CD4-positive, alpha-beta T cell treated with Interleukin-15 for 4 hours (primary cell): ENCODE results near the gene HOXB5.

Source experiments
- DNase-seq: peaks from one replicate; pipeline ENCODE4 v3.0.0-alpha.2; 2020; ENCODE audit warnings: low spot score

The HOXB5 gene

DNA sequence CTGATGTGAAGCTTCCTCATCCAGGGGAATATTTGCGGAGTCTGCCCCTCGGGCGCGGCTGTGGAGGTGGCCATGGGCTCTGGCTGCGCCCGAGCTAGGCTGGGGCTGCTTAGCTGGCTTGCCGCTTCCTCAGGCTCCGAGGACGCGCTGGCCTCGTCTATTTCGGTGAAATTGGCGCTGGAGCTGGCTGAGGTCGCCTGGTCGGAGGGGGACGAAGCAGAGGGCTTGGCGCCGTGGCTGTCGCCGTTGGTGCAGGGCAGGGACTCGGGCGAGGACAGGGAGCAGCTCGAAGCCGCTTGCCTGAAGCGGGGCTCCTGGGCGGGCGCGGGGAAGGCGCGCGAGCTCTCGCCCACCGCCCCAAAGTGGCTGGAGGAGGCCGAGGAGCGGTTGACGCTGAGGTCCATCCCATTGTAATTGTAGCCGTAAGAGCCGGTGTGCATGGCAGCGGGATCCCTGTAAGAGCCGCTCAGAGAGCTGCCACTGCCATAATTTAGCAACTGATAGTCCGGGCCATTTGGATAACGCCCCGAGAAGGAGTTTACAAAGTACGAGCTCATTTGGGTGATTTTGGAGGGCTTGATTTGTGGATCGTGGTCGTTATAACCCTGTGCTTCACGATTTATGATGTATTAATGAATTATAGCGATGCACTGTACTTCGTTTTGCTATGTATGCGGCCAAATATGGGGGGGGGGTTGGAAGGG is at the start of gene HOXB5:
Gene HOXB5, minus strand, starts transcription at position 654 of the 704 bp plus-strand sequence. Its CDS starts 97 bp downstream, at position 557.
- DNase-seq = no peak

DNA sequence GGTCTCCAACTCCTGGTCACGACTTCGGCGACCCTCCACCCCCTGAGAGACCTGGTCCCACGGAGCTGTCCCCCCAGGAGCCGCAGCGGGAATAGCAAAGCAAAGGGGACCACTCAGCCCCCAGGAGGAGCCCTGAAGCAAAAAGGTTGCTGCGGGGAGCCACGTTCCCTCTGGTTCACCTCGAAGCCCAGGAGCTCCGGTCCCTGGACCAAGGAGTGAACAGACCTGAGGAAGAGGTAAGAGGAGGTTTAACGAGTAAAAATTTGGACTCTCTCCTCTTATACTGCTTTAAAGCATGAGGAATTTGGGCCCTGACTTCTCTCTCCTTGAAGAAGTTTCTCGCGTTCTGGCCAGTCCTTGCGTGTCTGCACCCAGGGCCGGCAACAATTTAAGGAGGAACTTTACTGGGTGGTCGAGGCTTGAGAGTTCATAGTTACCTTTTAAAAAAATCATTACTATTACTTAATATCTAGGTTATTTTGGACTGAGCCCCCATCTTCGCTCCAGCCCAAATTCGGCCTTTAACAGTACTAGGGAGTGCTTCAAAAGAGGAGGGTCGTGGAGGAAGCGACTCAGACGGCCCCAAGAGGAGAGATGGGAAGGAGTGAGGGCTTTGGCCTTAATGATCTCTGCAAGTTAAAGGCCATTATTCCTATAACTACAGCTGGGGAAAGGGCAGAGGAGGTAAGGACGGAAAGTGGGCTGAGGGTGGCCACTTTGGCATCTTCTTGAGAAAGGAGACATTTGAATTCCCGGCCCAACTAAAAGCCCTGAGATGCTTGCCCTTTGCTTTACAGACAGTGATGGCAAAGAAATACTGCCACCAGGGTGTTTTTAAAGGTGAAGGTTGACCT is 49.5 kb upstream of the HOXB5 start:
- no peak for DNase-seq

DNA sequence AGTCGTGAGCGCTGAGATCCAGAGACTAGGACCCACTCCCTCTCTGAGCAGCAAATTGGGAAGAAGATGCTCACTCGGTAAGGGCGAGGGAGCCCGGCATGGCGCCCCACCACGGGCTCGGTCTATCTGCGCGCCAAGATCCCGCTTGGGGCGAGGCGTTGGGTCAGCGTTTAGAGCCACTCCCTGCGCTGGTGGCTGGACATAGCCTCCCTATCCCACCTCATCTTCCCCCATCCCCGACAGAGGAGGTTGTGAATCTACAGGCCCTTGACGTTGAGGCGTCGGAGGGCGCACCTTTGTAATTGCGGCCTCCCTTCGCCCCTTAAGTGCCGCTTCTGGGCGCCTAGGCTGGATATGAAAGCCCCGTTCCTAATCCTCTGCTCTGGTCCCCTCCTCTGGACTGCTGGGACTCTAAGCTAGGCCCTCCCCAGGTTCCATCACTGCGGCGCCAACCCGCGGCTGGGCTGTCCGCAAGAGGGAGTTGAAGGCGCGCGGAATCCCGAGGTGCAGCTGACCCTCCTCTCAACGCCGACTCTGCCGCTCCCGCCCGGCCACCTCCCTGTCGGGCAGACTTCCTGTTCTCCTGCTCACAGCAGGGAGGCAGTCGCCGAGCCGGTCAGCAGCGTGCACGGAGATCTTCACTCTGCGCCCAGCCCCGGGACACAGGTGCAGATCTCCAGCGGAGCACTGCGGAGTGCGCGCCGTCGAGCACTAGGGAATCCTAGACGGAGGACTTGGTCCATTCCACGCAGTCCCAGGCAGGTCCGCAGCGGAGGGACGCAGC is 48.7 kb upstream of the HOXB5 start:
- no peak for DNase-seq

DNA sequence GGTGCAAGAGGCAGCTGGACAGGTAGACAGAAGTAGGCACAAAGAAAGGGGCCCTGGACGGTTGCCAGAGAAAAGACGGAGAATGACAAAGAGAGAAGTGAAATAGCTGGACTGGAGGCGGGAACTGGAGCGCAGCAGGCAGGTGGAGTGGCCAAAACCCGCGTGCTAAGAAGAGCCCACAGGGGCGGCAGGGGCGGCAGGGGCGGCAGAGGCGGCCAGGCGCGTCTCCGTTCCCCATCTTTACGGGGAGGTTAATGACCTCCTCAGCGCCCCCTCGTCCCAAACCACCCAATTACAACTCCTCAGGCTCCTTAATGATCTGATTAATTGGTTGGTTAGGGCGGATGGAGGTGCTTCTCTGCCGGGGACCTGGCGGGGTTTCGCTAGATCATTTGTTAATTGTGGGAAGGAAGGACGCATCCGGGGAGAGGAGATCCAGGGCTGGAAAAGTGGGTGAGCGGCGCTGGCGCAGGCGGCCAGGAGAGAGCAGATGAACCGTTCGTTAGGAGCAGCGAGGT is 48.0 kb upstream of the HOXB5 start:
- DNase-seq = no peak

DNA sequence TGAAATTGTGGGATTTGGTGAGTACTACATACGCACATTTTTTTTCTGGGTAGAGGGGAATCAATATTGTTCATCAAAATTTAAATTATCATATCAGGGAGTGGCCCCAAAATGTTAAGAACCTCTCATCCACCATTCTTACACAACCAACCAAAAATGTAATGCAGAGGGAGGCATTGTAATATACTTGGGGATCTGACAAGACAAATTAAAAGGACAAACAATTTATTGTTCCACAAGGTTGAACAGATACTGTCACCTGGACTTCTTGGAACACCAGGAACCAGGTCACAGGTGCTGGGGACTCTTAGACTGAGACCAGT is 47.2 kb upstream of the HOXB5 start:
- DNase-seq = no peak

DNA sequence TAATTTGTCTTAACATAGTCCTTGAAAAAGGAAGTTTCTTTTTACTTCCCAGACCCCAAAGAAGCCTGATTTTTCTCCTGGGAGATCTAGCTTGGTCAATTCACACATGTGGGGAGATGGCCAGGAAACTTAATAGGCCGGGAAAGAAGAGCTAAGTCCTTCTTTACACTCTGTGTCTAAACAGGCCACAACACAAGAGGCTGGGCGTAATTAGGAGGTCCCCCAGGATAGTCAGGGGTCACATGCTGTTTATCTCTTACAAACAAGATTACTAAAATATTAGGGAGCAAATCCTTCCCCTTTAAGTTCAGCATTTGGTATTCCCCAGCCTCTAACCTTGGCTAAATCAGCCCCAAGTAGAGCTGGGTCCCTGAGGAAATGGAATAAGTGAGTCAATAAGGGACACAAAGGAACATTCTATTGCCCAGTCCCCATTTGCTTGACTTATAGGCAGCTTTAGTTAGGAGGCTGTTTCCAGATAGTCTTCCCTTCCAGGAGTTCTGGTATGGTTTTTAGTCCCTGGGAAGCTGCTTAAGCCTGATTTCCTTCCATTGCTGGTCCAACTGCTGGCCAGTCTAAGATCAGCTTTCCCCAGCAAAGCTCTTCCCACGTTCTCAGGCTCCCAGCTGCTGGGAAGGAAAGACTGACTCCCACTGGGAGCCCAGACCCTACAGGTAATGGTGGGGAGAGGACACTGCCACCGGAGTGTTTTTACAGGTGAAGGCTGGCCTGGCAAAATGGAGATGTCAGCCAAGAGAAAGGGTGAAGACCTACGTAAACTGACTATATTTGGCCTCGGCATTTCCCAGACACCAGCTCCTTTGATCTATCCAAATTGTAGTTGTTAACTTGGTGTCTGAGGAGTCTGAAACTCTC is 46.6 kb upstream of the HOXB5 start:
- DNase-seq = no peak

DNA sequence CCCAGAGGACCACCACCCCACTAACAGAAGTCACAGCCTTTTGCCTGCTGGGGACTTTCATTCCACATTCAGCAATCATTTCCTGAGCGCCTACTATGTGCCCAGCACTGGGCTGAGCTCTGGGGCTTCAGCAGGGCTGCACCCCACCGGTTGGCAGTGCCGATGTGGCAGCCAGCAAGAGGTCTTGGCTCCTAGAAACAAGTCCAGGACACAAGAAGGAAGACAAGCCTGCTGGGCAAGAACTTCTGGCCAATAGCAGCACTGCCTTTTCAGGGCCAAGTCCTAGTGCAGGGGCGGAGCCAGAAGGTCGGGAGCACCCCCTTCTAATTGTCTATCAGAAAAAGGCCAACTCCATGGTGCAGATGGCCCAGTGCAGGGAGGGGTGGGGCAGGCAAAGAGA is 45.6 kb upstream of the HOXB5 start:
- no peak for DNase-seq

DNA sequence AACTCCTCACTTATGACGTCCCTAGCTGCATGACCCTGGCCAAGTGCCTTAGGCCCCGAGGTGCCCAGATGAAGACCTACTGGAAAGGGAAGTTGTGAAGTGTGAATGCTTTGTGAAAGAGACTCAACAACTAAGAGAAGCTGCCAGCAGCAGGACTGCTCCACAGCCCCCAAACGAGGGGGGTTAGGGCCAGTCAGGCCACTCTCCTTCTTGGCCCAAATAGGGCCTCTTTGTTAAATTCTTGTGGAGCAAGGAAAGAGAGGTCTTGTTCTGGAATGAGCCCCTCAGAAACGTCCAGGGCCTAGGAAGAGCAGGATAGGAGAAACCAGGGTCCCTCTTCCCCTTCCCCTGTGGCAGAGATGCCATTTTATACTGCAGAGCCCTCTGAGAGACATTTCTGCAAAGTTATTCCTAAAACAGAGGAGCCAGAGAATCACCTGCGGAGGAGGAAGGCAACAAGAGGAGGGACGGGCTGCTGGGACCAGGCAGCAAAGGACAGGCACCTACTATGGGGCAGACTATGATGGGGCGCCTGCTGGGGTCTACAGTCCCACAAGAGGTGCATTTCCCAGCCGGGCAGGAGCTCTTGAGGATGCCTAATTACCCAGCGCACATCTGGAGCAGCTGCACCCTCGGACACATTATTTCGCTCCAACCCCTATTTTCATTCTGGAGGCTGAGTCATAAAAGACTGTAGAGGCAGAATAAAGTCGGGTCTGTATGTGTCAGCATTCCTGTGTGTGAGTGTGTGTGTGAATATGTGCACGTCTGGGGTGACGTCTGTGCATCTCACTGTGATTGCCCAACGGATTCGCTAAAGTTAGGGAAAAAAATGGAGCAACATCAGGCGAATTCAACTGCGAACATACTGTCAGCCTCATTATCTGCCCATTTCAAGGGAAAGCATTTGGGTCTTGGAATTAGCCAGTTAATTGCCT is 44.0 kb upstream of the HOXB5 start:
- no peak for DNase-seq

DNA sequence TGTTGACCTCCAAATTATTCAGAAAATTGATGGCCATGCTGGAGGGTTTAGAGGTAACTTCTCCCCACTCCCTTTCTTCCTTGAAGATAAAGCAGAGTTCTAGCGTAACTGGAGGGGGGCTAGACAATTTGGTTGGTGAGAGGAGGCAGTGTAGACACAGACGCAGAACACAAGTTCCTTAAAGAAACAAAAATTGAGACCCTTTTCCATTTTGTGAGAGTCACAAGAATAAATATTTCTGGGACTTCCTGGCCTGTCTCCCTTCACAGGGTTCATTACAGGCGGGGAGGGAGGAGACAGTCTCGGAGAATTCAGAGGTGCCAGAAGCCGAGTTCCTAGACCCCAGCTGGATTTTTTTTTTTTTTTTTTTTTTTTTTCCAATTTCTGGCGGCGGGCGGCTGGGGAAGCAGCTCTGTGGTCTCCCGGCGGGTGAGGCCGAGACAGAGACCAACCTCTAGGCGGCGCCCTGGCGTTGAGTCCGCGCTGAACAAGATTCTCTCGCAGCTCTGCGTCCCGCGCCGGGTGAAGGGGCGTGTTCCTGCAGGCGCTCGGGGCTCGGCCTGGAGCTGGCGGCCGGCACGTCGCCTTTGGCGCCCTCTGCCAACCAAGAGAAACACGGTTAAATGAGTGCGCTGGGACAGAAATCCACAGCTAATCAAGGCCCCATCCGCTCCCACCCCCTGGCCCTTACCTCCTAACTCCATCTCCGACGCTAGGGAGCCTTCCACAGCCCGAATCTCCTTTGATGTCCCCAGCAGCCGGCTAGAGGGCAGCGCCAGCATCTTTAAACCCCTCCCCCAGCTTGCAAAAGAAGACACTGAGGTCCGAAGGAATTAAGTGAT is 42.8 kb upstream of the HOXB5 start:
- peak; percentile 59 for DNase-seq

DNA sequence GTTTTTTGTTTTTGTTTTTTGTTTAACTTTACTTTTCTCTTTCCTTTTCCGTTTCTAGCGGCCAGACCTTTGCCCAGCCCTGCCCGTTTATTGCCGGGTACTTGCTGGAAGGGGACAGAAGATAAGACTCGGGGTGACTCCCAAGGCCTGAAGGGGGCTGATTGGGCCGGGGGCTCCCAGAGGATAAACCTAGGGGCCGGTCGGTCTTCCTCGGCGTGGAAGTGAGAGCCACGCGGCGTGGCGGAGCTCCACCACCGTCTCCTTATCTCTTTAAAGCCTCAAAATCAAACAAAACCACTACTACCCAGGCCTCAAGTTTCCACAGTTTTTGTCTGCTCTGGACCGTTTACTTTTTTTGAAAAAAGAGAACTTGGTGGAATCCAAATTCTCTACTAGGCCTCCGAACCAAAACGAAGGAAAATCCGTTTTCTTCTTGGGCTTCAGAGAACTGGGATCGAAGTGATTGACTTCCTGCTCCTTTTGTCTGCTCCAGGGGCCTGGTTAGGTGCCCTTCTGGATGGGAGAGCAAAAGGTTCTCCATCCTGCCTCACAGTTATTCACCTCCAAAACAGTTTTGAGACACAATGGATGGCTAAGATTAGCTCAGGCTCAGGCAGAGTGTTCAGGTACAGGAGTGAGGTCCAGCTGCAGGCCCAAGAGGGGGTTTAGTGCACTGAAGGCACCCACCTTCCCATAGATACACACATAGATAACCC is 41.1 kb upstream of the HOXB5 start:
- DNase-seq = no peak

DNA sequence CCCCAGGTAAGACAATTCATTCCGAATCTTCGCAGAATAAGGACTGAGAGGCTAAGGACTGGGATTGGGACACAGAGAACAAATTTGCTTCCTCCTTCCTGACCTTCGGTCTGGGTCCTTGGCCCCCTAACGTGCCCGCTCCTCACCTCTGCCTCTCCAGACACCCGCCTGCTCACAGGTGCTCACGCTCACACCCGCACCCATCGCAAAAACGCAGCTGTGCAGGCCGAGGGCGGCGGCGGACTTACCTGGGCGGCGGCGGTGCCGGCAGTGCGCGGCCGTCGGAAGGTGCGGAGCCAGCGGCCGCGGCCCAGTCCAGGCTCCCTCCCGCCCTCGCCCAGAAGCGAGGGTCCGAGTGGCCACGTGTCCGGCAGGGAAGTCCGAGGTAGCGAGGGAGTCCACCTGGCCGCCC is 39.7 kb upstream of the HOXB5 start:
- no peak for DNase-seq

DNA sequence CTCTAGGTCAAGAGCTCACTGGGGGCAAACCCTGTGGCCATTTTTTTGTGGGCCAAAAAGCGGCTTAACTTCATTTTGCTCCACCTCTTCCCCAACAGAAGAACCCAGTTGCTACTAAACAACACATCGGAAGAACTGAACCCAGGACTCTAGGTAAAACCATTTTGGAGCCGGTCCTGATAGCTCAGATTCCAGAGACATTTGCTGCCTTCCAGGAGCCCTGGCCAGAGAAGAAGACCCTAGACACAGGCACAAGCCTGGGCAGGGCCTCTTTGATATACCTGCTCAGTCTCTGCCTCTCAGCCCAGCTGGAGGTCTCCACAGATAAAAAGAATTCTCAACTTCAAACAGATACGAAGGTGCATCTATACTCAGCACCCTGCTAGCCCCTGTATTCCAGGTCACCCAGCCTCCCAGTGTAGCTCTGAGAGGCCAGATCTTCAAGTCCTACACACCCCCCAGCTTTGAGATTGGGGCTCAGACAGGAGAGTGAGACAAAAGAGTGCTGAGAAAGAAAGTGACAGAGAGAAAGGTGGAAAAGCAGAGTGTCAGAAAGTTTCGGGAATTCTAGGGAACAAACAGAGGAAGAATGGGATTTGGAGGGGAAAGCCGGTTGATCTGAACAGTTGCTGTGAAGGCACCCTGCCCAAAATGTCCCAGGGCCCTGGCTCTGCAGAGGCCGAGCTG is 39.1 kb upstream of the HOXB5 start:
- no peak for DNase-seq

DNA sequence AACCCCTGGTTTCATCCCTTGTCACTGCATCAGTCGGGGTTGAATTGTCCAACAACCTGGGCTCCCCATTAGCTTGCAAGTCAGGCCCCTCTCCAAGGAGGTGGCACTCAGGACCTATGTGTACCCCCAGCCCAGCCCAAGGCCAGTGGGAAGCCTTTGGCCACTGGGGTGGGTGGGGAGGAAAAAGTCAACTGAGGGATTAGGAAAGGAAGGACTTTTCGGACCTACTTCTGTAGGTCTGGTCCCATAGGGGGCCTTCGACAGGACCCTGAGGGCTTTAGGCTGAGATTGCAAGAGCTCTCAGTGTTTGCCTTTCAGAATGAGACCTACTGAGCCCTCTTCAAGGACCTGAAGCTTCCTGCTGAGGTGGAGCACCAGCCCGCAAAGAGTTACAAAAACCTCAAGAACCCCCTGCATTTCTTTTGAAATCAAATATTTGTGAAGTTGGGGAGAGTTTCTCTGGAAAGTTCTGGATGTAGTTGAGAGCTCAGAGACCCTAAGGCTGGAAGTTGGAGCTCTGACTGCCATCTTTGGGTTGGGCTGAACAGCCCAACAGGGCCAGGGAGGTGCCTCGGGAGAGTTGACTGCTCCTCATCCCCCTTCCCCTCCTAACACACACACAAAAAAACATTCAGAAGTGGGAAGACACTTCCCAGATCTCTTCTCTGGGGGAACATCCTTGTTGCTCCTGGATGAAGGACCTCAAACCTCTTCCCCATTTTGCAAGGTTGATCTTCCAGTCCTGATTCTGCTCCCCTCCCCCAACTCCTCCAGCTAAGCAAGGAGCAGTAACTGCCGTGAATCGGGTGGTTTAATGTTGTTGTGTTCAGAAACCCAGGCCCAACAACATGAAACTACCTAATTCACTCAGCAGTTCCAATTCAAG is 38.4 kb upstream of the HOXB5 start:
- no peak for DNase-seq

DNA sequence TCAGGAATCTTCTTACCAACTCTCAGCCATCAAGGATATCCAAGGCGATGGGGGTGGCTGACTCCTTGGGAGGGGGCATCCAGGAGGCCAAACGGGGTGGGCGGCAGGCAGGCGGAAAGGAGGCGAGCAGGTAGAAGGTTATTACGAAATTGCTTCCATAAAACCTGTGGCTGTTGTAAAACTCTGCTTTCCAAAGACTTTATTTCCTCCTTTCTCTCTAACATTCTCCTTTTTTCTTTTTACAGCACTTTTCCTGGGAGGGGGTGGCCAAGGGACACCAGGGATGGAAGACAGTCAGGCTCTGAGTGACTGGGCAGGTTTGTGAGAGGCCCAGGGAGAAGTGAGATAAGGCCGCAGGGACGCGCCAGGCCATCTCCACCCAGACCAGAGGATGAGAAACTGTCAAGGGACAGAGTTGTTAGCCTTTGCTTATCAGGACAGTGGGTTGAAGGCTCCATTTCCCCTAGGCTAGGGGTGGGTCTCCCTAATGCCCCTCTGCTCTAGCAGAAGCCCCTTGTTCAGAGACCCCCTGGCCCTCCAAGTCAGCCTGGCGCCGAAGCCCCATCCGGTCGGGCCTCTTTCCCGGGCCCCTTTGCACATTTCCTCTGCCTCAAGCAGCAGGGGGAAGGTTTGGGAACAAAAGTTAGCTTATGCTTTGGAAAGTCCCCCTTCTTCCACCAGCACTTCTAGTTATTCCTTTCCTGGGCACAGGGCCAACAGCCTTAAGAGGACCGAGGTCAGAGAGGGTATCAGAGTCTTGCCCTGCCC is 37.5 kb upstream of the HOXB5 start:
- DNase-seq = no peak

DNA sequence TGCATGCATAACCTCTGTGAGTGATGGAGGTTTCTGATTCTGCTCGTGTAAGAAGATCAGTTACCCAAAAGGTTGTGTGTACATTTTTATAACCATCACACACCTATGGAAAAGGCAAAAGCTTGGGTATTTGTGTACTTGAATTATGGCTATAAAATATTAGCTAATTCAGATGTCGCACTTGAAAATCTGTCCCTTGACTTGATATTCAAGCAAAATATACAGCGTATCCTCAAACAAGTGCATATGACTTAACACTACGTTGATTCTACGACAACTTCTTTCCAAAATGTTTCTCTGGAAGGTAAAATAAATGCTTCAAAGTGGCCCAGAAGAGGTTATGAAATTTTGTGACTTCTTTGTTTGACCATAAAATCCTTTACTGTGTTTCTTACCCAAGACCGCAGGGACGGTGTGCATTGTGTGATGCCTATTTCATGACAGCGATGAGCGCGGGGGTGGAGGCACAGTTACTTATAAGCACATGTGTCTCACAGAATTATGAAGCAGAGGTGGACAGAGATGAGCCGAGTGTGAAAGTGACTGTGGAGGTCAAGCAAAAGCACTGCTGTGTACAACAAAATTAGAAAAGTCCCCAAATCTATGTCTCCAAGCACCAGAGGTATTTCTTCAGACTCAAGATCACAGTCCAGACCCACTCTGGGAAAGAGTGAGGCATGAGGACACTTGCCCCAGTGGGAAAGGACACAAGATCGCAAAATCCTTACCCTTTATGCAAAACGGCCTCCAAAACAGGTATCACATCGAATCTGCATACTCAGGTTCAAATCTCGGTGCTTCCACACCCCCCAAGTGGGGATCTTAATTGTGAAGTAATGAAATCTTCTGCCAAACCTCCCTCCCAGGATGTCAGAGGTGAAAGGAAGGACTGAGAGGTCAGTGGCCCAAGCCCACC is 36.7 kb upstream of the HOXB5 start:
- DNase-seq = no peak
